Adipose tissue (tissue), 3 donors: Measurements from ENCODE around the gene RNF44. TPM values are rescaled to one million over a fixed set of nuclear protein-coding genes. Genes with fewer than 3 reads are reported as not detected.
"Not testable (repeated sequence)": the region's sequence is repeated elsewhere in the genome, so short reads cannot be mapped to it uniquely, and the experiment has no call there.

Experiments used
- H3K27ac ChIP-seq: one replicate; pipeline ENCODE4 v1.5.1; 2013; ENCODE audit warnings: low read depth, low read length
- WGBS, 3 donors: extraction: QIAGEN DNeasy Blood & Tissue Kit; methylation state at CpG; one replicate each; pipeline ENCODE4 v1.1.7; 2013; 5-methylcytosine and 5-hydroxymethylcytosine counted together
- polyA plus RNA-seq, 3 donors: library from polyadenylated mRNA; stranded (reverse); fragments of 200-250 nt; gene quantifications; one replicate each; pipeline ENCODE4 v1.2.3, GENCODE V29; 2013
- donor health status: healthy with polysubstance abuse.
- donor health status: Bipolar disorder and iron deficiency.
- donor health status: healthy.

RNF44 gene
- polyA plus RNA-seq, 3 donors = 13.9 to 19.2 (median 17.0) TPM

DNA sequence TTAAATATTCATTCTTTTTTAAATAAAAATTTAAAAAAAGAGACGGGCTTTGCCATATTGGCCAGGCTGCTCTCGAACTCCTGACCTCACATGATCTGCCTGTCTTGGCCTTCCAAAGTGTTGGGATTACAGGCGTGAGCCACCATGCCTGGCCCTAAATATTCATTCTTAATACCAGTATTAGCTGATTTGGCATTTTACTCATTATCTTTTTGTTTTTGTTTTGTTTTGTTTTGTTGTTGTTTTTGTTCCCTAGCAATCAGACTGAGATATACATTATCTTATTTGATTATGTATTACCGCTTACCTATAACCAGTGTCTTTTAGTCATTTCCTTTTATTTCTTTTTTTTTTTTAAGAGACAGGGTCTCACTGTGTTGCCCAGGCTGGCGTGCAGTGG lies 37.9 kb downstream of the RNF44 start:
- H3K27ac ChIP-seq = no peak overlapping the region
- 92 to 96% (median 93%) methylated on average over 5 of the region's 5 CpGs for WGBS, 3 donors

DNA sequence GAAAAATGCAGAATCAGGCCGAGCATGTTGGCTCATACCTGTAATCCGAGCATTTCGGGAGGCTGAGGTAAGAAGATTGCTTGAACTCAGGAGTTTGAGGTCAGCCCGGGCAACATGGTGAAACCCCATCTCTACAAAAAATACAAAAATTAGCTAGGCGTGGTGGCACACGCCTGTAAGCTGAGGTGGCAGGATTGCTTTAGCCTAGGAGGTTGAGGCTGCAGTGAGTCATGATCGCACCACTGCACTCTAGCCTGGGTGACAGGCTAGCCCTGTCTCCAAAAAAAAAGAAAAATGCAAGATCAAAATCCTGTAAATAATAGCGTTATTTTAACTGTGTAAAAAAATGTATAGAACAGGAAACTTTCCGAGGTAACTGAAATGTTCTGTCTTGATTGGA lies 39.4 kb downstream of the RNF44 start:
- no peak overlapping the region for H3K27ac ChIP-seq
- whole genome bisulfite sequencing, 3 donors = 88 to 94% (median 94%) methylated on average over 9 of the region's 9 CpGs

DNA sequence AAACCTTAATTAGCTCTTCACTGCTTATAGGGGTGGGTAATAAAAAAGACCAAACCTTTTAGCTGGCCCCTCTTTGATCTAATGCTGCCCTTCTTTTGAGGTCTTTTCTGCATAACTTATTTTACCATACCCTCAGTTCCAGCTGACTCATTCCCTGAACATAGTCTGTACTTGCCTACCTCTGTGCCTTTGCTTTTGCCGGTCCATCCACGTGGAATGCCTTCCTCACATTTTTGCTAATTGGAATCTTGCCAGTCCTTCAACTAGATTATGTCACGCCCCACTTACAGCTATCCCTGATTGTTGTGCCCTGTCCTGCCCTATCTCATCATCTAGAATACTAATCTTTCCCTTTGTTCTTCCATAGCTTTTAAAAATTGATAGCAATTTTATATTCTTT lies 44.8 kb downstream of the RNF44 start:
- H3K27ac ChIP-seq = no peak overlapping the region
- 64 to 75% (median 66%) methylated on average over 3 of the region's 3 CpGs for WGBS, 3 donors

DNA sequence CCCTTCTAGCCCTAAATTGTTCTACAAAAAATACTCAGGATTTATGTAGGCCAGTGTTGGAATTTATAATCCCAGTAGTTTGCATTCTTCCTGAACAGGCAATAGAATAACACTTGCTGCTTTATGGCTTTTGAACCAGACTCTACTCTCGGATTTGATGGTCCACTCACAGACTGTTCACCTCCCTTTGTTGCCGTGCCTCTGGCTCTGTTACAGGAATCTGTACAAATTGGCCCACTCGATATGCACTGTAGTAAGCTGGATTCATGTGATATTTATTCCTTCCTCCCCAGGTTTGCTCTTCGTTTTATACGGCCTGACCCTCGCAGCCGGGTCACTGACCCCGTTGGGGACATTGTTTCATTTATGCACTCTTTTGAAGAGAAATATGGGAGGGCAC lies 45.3 kb downstream of the RNF44 start:
- 89 to 94% (median 90%) methylated on average over 8 of the region's 8 CpGs for WGBS, 3 donors
- no peak overlapping the region for H3K27ac ChIP-seq

DNA sequence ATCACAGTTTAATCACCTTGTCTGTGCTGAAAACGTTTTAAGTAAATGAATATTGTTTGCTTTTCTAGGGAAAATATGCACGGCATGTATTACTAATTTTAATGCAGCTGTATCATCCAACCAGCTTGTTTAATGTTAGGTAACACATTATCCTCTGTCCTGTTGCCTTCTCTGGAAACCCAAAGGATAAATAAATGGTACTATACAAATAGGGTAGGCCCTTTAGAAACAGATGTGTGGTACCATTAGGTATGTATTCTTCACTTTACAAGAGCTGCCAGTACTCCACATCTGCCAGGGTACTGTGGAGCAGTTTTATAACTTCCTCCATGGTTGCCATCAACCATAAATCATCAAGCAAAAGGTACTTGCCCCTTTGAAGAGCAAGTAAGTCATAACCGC lies 46.1 kb downstream of the RNF44 start:
- no peak overlapping the region for H3K27ac ChIP-seq
- WGBS, 3 donors = 49 to 78% (median 76%) methylated on average over 3 of the region's 3 CpGs

DNA sequence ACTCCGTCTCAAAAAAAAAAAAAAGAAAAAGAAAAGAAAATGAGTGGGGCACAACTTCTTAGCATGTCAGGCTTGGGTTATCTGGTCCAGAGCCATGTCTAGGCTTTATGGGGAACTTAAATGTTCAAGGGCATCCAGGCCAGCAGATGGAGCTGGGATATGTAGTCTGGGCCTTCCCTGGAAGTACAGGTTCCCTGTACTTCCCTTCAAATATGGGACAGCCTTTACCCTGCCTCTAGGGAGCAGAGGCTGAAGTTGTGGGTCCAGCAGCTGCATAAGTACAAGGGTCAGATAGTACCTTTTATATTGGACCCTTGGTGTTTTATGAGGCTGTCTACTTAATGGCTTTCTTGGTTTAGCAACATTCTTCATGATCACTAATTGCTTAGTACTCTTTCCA lies 46.9 kb downstream of the RNF44 start:
- H3K27ac ChIP-seq = no peak overlapping the region
- WGBS, 3 donors = 83 to 100% (median 95%) methylated on average over 1 of the region's 1 CpG

DNA sequence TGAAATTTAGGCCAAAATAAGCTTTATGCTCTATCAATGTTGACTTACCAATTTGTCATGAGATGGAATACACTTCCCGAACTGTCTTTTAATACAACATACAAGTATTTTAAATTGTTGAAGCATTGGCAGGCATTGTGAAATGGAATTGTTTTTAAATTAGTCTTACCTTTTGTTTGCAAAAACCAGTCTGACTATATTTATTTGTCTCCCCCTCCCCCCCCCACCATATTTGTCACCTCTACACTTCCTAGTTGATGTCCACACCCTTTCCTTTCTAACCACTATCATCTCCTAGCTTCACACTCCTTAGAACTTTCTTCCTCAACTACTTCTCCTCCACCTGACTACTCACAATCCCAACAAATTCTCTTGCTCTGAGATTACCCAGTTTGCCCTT lies 48.1 kb downstream of the RNF44 start:
- WGBS, 3 donors = 86 to 97% (median 95%) methylated on average over 1 of the region's 1 CpG
- H3K27ac ChIP-seq = no peak overlapping the region

DNA sequence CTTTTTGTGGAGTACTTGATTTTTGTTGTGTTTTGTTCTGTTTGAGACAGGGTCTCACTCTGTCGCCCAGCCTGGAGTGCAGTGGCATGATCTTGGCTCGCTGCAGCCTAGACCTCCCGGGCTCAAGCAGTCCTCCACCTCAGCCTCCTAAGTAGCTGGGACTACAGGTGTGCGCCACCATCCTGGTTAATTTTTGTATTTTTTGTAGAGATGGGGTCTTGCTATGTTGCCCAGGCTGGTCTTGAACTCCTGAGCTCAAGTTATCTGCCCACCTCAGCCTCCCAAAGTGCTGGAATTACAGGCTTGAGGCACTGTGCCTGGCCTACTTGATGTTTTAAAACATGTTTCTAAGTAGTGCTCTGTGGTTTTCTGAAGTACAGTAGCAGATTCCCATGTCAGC lies 50.0 kb downstream of the RNF44 start:
- WGBS, 3 donors = 97 to 99% (median 99%) methylated on average over 4 of the region's 4 CpGs
- H3K27ac ChIP-seq = not testable (repeated sequence)

DNA sequence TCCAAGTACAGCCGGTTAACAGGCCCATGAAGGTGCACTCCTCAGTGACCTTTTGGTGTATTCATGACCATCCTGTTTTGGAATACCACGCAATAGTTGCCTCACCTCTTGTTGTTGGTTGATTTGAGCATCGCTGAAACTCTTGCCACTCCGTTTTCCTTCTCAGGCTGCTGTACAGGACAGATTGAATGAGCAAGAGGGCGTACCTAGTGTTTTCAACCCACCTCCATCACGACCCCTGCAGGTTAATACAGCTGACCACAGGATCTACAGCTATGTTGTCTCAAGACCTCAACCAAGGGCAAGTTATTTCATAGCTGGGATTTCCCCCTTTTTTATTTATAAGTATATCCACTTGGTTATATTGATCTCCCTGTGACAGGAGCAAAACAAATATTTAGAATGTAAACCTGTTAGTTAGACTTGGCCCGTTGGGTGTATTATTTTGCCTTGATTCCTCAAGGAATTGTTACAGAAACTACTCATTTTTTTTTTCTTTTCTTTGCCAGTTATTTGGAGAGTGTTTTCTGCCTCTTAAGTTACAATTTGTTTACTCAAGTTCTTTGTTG lies 50.9 kb downstream of the RNF44 start:
- WGBS, 3 donors = 69 to 89% (median 87%) methylated on average over 7 of the region's 7 CpGs

DNA sequence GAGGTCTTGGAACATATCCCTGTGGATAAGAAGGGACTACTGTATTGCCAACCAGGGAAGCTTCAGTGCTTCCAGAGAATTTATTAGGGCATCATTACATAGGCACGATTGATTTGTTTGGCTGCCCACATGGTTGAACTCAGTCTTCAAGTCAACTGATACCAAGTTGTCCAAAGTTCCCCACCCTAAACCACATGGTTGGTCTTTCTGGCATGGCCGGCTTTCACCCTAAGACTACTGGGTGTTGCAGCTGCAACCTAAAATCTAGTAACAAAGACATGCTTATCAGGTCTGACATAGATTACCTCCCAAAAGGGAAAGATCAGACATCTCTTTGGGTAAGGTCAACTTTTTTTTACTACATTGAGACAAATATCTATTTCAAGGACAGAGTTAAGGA lies 52.0 kb downstream of the RNF44 start:
- WGBS, 3 donors = 80 to 85% (median 85%) methylated on average over 2 of the region's 2 CpGs

More for the DNA sequence above, 50.9 kb downstream of the RNF44 start:
- no peak overlapping the region for H3K27ac ChIP-seq

DNA sequence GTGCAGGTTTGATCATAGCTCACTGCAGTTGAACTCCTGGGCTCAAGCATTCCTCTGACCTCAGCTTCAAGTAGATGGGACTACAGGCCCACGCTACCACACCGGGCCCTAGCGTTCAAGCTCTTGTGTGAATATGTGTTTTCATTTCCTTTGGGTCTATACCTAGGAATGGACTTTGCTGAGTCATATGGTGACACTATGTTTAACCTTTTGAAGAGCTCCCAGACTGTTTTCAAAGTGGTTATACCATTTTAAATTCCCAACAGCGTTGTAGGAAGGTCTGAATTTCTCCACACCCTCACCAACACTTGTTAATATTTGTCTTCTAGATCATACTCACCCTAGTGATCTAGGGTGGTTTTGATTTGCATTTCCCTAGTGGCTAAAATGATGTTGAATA lies 55.5 kb downstream of the RNF44 start:
- H3K27ac ChIP-seq = no peak overlapping the region
- 93 to 99% (median 96%) methylated on average over 4 of the region's 4 CpGs for WGBS, 3 donors

More for the DNA sequence above, 52.0 kb downstream of the RNF44 start:
- no peak overlapping the region for H3K27ac ChIP-seq

Other genes with a start within 250 kb of the RNF44 start
- 10 to 100 TPM; 37.5 to 60.7 (median 44.7) TPM for gene KIAA1191, start 175.6 kb downstream of the RNF44 start, polyA plus RNA-seq
- gene ARL10, start 171.9 kb downstream of the RNF44 start, polyA plus RNA-seq = 1 to 10 TPM in 2 of 3 donors, under 1 TPM in 1; 0.99 to 3.1 (median 1.3) TPM
- gene NOP16, start 148.8 kb downstream of the RNF44 start, polyA plus RNA-seq = 10 to 100 TPM; 19.5 to 76.3 (median 25.1) TPM
- gene HIGD2A, start 148.7 kb downstream of the RNF44 start, polyA plus RNA-seq = 100 to 1,000 TPM in 2 of 3 donors, 10 to 100 TPM in 1; 90.0 to 250 (median 202) TPM
- 100 to 1,000 TPM in 2 of 3 donors, 10 to 100 TPM in 1; 50.8 to 128 (median 105) TPM for gene CLTB, start 120.9 kb downstream of the RNF44 start, polyA plus RNA-seq
- 10 to 100 TPM in 1 of 3 donors, 1 to 10 TPM in 2; 8.4 to 14.3 (median 9.9) TPM for gene FAF2, start 89.0 kb downstream of the RNF44 start, polyA plus RNA-seq
- gene CDHR2, start 11.9 kb upstream of the RNF44 start, polyA plus RNA-seq = under 1 TPM; 0.07 to 0.42 (median 0.11) TPM
- gene GPRIN1, start 72.8 kb upstream of the RNF44 start, polyA plus RNA-seq = under 1 TPM; 0.34 to 0.59 (median 0.36) TPM
- gene SNCB, start 93.1 kb upstream of the RNF44 start, polyA plus RNA-seq = under 1 TPM in 1 of 3 donors, not detected in 2; 0.53 TPM
- gene EIF4E1B, start 93.3 kb upstream of the RNF44 start, polyA plus RNA-seq = under 1 TPM in 1 of 3 donors, not detected in 2; 0.20 TPM
- gene TSPAN17, start 110.1 kb upstream of the RNF44 start, polyA plus RNA-seq = 10 to 100 TPM; 16.2 to 20.9 (median 18.8) TPM